Endothelial cell of umbilical vein (primary cell): ENCODE results near the gene DENND4C. TPM values are rescaled to one million over a fixed set of nuclear protein-coding genes. Genes with fewer than 3 reads are reported as not detected.

ENCODE experiments used
- BruUV-seq: library from RNA; stranded (reverse); fragments of 400-500 nt; replicated peaks from 2 replicates; lab custom pipeline; 2021; lab: Mats Ljungman, UMichigan
- CTCF ChIA-PET: fragments of 300-600, 350-600 bp; sonication (Branson Sonifier 250); formaldehyde crosslinking; loops from one replicate; lab custom pipeline; 2021; ENCODE audit warnings: antibody characterized with exemption, inconsistent platforms; lab: Charles Lee
- POLR2A ChIA-PET: fragments of 300-600, 350-600 bp; sonication (Branson Sonifier 250); formaldehyde crosslinking; loops from one replicate; lab custom pipeline; 2021; ENCODE audit warnings: antibody characterized with exemption, inconsistent platforms; lab: Charles Lee
- DNase-seq: peaks from one replicate; pipeline ENCODE4 v3.0.0-alpha.2; 2011; ENCODE audit warnings: low read depth, low spot score
- FAIRE-seq: peaks from 2 replicates; lab custom pipeline; 2011; peaks lifted over from hg19 to GRCh38; lab: Jason Lieb, UNC
- H2AFZ ChIP-seq: 2 replicates; pipeline ENCODE4 v1.6.0; 2012; ENCODE audit warnings: low read depth, low read length, control low read depth, inconsistent platforms
- H3K27ac ChIP-seq: 2 replicates; pipeline ENCODE4 v1.5.1; 2011; ENCODE audit warnings: low read depth, mild to moderate bottlenecking, control low read depth, low read length, moderate library complexity; ENCODE audit not compliant: insufficient read depth
- H3K27me3 ChIP-seq, 2 experiments: 2 replicates each; pipeline versions ENCODE4 v1.6.0 to v1.6.1; 2011; ENCODE audit warnings: low read length in 2 of 2, mixed read lengths in 1 of 2; ENCODE audit not compliant: control insufficient read depth in 2 of 2, insufficient read depth in 2 of 2
- H3K36me3 ChIP-seq, 2 experiments: 2 replicates in 1 of 2; 3 replicates in 1 of 2; pipeline ENCODE4 v1.5.1; 2011; ENCODE audit warnings: low read length in 2 of 2, mild to moderate bottlenecking in 1 of 2, moderate library complexity in 1 of 2; ENCODE audit not compliant: control insufficient read depth in 2 of 2, insufficient read depth in 2 of 2; ENCODE audit errors: extremely low read depth in 1 of 2
- H3K4me1 ChIP-seq: 3 replicates; pipeline ENCODE4 v1.5.1; 2011; ENCODE audit warnings: mild to moderate bottlenecking, low read length; ENCODE audit not compliant: control insufficient read depth, insufficient read depth; ENCODE audit errors: extremely low read depth
- H3K4me2 ChIP-seq: 2 replicates; pipeline ENCODE4 v1.6.1; 2011; ENCODE audit warnings: low read length, control low read depth, mixed read lengths; ENCODE audit not compliant: insufficient read depth
- H3K4me3 ChIP-seq, 3 experiments: fragments of 200-600 bp in 1 of 3; sonication (generic), shearing (Covaris generic) in 1 of 3; replicated peaks in 1 of 3; 2 replicates each; pipeline ENCODE4 v1.5.1; 2011 to 2016; ENCODE audit warnings: control low read depth in 3 of 3, low read length in 3 of 3, mild to moderate bottlenecking in 2 of 3, inconsistent platforms in 1 of 3, low read depth in 1 of 3, moderate library complexity in 1 of 3; ENCODE audit not compliant: insufficient read depth in 1 of 3
- H3K79me2 ChIP-seq: 2 replicates; pipeline ENCODE4 v1.6.0; 2012; ENCODE audit warnings: low read length, inconsistent platforms; ENCODE audit not compliant: control insufficient read depth, insufficient read depth
- H3K9ac ChIP-seq: replicated peaks from 2 replicates; pipeline ENCODE3; 2011; ENCODE audit warnings: low read length, control low read depth; ENCODE audit not compliant: insufficient read depth; ENCODE audit errors: extremely low read depth
- H3K9me1 ChIP-seq: replicated peaks from 3 replicates; pipeline ENCODE4 v1.6.0; 2011; ENCODE audit warnings: mild to moderate bottlenecking, low read length; ENCODE audit not compliant: control insufficient read depth, insufficient read depth; ENCODE audit errors: extremely low read depth
- H3K9me3 ChIP-seq: replicated peaks from 2 replicates; pipeline ENCODE4 v1.5.1; 2012; ENCODE audit warnings: low read length, inconsistent platforms; ENCODE audit not compliant: control insufficient read depth, insufficient read depth
- H4K20me1 ChIP-seq: replicated peaks from 2 replicates; pipeline ENCODE3; 2011; ENCODE audit warnings: mild to moderate bottlenecking, low read length; ENCODE audit not compliant: control insufficient read depth, insufficient read depth; ENCODE audit errors: extremely low read depth
- EZH2 ChIP-seq: IDR thresholded peaks from 2 replicates; pipeline ENCODE4 v1.6.1; 2012; ENCODE audit warnings: borderline replicate concordance, low read depth, mild to moderate bottlenecking, moderate library complexity, low read length, inconsistent platforms; ENCODE audit not compliant: severe bottlenecking
- FOS ChIP-seq: IDR thresholded peaks from 2 replicates; pipeline ENCODE4 v1.6.1; 2011; ENCODE audit warnings: mild to moderate bottlenecking, low read length, moderate library complexity, borderline replicate concordance; ENCODE audit not compliant: insufficient read depth
- GATA2 ChIP-seq: IDR thresholded peaks from 2 replicates; pipeline ENCODE4 v1.7.0; 2011; ENCODE audit warnings: low read depth, mild to moderate bottlenecking, moderate library complexity, mixed read lengths, low read length; ENCODE audit not compliant: insufficient read length, insufficient read depth
- JUN ChIP-seq: IDR thresholded peaks from 2 replicates; pipeline ENCODE4 v1.6.1; 2011; ENCODE audit warnings: borderline replicate concordance, low read depth; ENCODE audit not compliant: insufficient read length, insufficient read depth
- MYC ChIP-seq: IDR thresholded peaks from one replicate; pipeline ENCODE4 v1.6.1; 2011; ENCODE audit warnings: mild to moderate bottlenecking, low read depth, low read length
- POLR2A ChIP-seq: IDR thresholded peaks from 2 replicates; pipeline ENCODE4 v1.6.1; 2012; ENCODE audit warnings: low read depth, mild to moderate bottlenecking, control low read depth, low read length
- POLR2AphosphoS5 ChIP-seq: IDR thresholded peaks from 2 replicates; pipeline ENCODE4 v1.6.1; 2012; ENCODE audit warnings: low read depth, mild to moderate bottlenecking, control low read depth, low read length, moderate library complexity; ENCODE audit not compliant: insufficient read depth
- dilution Hi-C: fragments of 300-500 bp; cut with MboI; formaldehyde crosslinking; loops from one replicate; pipeline ENCODE4 v1.15.0; 2019; ENCODE audit warnings: low sequenced_read_pairs; ENCODE audit not compliant: extremely low pct_ligation_motif_present
- intact Hi-C: fragments of 100-400 bp; cut with micrococcal nuclease; formaldehyde crosslinking; loops from one replicate; pipeline ENCODE4 v1.10.0; 2022
- polyA plus RNA-seq, 4 experiments: library from polyadenylated mRNA; depleted of rRNA in 3 of 4; stranded (reverse) in 3 of 4; unstranded in 1 of 4; fragments of >200 nt; gene quantifications; 2 replicates each; pipeline versions ENCODE4 v1.2.1 to v1.2.3, GENCODE V29; 2011 to 2012; ENCODE audit warnings: missing spikeins in 1 of 4
- total RNA-seq: library from RNA; stranded (reverse); gene quantifications from 2 replicates; pipeline ENCODE4 v1.2.3, GENCODE V29; 2021
- TF ChIP-seq, protein P1 (sequence below): IDR thresholded peaks from 2 replicates; pipeline ENCODE4 v1.6.1; 2011; ENCODE audit not compliant: insufficient read depth, insufficient read length
- TF ChIP-seq, protein P2 (sequence below), 2 donors: IDR thresholded peaks; 1 replicate in 1 of 2; 2 replicates in 1 of 2; pipeline ENCODE4 v1.5.1; 2011; ENCODE audit warnings: low read length in 2 of 2, mild to moderate bottlenecking in 2 of 2, moderate library complexity in 2 of 2, control low read depth in 1 of 2, inconsistent platforms in 1 of 2, low read depth in 1 of 2; ENCODE audit not compliant: insufficient read depth in 1 of 2; ENCODE audit errors: extremely low read depth in 1 of 2

DENND4C gene
- total and polyA plus RNA-seq, 2 donors (not counting 3 experiments of a cell fraction or from before 2014, with no cell fraction given) = 9.6 to 36.8 TPM

DNA sequence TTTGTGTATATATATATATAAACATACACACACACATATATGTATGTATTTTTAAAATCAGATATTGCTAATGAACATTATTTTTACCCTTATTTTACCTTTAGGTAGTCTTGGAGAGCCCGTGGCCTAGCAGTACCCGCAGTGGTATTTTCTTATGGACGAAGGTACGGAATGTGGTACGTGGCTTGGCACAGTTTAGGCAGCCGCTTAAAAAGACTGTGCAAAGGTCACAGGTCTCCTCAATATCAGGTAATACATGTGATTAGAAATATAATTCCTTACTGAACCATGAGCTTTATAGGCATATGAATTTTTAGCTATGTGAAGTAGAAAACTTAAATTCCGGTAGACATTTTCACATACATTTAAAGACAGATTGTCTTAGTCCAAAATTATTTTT is 105.7 kb downstream of the DENND4C start:
- TF ChIP-seq, protein P1, sequence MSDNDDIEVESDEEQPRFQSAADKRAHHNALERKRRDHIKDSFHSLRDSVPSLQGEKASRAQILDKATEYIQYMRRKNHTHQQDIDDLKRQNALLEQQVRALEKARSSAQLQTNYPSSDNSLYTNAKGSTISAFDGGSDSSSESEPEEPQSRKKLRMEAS = no peak
- TF ChIP-seq FOS (no peak), GATA2 (no peak), POLR2A (no peak), EZH2 (no peak), POLR2AphosphoS5 (no peak), JUN (no peak), MYC (no peak)
- TF ChIP-seq, protein P2, sequence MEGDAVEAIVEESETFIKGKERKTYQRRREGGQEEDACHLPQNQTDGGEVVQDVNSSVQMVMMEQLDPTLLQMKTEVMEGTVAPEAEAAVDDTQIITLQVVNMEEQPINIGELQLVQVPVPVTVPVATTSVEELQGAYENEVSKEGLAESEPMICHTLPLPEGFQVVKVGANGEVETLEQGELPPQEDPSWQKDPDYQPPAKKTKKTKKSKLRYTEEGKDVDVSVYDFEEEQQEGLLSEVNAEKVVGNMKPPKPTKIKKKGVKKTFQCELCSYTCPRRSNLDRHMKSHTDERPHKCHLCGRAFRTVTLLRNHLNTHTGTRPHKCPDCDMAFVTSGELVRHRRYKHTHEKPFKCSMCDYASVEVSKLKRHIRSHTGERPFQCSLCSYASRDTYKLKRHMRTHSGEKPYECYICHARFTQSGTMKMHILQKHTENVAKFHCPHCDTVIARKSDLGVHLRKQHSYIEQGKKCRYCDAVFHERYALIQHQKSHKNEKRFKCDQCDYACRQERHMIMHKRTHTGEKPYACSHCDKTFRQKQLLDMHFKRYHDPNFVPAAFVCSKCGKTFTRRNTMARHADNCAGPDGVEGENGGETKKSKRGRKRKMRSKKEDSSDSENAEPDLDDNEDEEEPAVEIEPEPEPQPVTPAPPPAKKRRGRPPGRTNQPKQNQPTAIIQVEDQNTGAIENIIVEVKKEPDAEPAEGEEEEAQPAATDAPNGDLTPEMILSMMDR (IDR thresholded peaks at IDR 0.05; ENCODE audit: extremely low read depth in 1 of 2, insufficient read depth in 1 of 2, low read depth in 1 of 2, low read length in 2 of 2) = no peak
- intact Hi-C loops = no loop called here
- CTCF ChIA-PET = no interaction called here
- BruUV-seq = no TSS peak
- dilution Hi-C loops = no loop called here
- Histone ChIP-seq H2AFZ (no peak overlapping the region), H3K9me1 (peaks cover 4% of the 10 kb centered on the region), H3K27ac (no peak overlapping the region), H3K79me2 (no peaks in the 10 kb centered on the region), H3K36me3 (peaks cover 2 to 6% of the 10 kb centered on the region in 2 experiments), H3K4me1 (no peaks in the 10 kb centered on the region), H4K20me1 (no peaks in the 10 kb centered on the region), H3K27me3 (no peaks in the 10 kb centered on the region), H3K9ac (no peak overlapping the region), H3K9me3 (no peaks in the 10 kb centered on the region), H3K4me3 (no peak overlapping the region), H3K4me2 (no peak overlapping the region)
- DNase-seq (no peak), FAIRE-seq (no peak)
- POLR2A ChIA-PET = interaction anchor here (0.8 kb wide), 1 partner anchor 12 kb away, joined by 3 read pairs; no protein-coding TSS in a partner anchor
